Activated naive CD4-positive, alpha-beta T cell treated with anti-CD3 and anti-CD28 coated beads, Interleukin-2, amount 50 U/mL, for 16 hours (primary cell): ENCODE measurements around the gene PIGQ.

Experiments used
- DNase-seq: peaks from one replicate; pipeline ENCODE4 v3.0.0-alpha.2; 2020

PIGQ gene

DNA sequence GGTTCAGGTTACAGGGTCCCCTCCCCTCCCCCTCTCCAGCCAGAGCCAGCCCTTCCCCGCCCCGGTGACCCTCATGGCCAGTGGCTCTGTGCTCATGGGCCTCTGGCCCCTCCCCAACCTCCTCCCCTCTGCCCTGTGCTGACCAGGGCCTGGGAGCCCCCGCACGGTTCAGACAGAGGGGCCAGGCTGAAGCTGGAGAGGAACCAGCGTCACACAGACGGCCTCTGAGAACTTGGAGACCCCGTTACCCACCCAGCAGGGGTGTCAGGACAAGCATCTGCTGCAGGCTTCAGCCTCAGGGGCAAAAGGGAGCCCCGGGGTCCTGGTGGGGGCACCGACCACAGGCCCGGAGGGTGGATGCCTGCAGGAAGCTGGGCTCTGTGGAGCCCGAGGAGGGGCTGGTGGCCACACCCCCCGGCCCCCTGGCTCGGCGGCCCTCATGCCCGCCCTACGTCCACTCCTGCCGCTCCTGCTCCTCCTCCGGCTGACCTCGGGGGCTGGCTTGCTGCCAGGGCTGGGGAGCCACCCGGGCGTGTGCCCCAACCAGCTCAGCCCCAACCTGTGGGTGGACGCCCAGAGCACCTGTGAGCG lies 61.1 kb downstream of the PIGQ start, which contains the start of gene WFIKKN1:
Gene WFIKKN1, plus strand, starts transcription at position 171 of the 591 bp plus-strand sequence. Its CDS starts 269 bp downstream, at position 440.
- no peak for DNase-seq

DNA sequence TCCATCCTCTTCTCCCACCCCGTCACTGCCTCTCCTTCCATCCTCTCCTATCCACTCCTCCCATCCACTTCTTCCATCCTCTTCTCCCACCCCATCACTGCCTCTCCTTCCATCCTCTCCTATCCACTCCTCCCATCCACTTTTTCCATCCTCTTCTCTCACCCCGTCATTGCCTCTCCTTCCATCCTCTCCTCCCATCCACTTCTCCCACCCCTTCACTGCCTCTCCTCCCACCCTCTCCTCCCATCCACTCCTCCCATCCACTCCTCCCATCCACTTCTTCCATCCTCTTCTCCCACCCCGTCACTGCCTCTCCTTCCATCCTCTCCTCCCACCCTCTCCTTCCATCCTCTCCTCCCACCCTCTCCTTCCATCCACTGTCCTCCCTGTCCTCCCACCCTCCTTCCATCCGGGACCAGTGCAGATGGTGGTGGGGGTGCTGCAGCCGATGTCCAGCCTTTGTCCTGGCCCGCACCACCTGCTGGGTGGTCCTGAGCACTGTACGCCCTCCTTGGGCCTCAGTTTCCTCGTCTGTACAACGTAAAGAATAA lies 62.1 kb downstream of the PIGQ start:
- DNase-seq = no peak

DNA sequence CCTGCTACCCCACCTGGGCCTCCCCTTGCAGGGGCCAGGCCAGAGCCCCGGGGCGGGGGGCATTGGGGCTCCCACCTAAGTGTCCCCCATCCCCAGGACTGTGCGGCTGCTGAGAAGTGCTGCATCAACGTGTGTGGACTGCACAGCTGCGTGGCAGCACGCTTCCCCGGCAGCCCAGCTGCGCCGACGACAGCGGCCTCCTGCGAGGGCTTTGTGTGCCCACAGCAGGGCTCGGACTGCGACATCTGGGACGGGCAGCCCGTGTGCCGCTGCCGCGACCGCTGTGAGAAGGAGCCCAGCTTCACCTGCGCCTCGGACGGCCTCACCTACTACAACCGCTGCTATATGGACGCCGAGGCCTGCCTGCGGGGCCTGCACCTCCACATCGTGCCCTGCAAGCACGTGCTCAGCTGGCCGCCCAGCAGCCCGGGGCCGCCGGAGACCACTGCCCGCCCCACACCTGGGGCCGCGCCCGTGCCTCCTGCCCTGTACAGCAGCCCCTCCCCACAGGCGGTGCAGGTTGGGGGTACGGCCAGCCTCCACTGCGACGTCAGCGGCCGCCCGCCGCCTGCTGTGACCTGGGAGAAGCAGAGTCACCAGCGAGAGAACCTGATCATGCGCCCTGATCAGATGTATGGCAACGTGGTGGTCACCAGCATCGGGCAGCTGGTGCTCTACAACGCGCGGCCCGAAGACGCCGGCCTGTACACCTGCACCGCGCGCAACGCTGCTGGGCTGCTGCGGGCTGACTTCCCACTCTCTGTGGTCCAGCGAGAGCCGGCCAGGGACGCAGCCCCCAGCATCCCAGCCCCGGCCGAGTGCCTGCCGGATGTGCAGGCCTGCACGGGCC lies 62.9 kb downstream of the PIGQ start:
- DNase-seq = no peak

DNA sequence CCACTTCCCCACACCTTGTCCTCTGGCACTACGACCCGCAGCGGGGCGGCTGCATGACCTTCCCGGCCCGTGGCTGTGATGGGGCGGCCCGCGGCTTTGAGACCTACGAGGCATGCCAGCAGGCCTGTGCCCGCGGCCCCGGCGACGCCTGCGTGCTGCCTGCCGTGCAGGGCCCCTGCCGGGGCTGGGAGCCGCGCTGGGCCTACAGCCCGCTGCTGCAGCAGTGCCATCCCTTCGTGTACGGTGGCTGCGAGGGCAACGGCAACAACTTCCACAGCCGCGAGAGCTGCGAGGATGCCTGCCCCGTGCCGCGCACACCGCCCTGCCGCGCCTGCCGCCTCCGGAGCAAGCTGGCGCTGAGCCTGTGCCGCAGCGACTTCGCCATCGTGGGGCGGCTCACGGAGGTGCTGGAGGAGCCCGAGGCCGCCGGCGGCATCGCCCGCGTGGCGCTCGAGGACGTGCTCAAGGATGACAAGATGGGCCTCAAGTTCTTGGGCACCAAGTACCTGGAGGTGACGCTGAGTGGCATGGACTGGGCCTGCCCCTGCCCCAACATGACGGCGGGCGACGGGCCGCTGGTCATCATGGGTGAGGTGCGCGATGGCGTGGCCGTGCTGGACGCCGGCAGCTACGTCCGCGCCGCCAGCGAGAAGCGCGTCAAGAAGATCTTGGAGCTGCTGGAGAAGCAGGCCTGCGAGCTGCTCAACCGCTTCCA lies 63.7 kb downstream of the PIGQ start:
- DNase-seq = no peak
